ENCODE results near the gene SNX6.
A peak's percentile ranks its signal among the peaks of the same experiment; 100 is the strongest.
"Not testable (repeated sequence)": the region's sequence is repeated elsewhere in the genome, so short reads cannot be mapped to it uniquely, and the experiment has no call there.

Gene SNX6

GRCh38 chr14:34592623-34593022, 37.3 kb downstream of the SNX6 start:
- in situ Hi-C loops (cut with HindIII; ENCODE audit: low pct_ligation_motif_present, low pct_unique_long_range_greater_than_20kb, low sequenced_read_pairs) = no loop called here
- DNase-seq = no peak

DNA sequence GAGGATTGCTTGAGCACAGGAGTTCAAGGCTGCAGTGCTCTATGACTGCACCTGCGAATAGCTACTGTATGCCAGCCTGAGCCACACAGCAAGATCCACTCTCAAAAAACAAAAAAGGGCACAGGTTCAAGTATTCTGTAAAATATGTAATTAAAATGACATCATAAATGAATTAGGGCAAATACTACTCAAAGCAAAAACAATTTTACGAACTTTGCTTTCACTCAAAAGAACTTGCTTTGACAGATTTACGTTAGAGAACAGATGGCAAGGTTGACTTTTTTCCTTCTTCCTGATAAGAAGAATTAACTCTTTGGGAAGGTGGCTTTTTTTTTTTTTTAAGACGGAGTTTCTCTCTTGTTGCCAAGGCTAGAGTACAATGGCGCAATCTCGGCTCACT, 46.4 kb downstream of the SNX6 start:
- no peak for DNase-seq
- in situ Hi-C loops (cut with HindIII; ENCODE audit: low pct_ligation_motif_present, low pct_unique_long_range_greater_than_20kb, low sequenced_read_pairs) = no loop called here

DNA sequence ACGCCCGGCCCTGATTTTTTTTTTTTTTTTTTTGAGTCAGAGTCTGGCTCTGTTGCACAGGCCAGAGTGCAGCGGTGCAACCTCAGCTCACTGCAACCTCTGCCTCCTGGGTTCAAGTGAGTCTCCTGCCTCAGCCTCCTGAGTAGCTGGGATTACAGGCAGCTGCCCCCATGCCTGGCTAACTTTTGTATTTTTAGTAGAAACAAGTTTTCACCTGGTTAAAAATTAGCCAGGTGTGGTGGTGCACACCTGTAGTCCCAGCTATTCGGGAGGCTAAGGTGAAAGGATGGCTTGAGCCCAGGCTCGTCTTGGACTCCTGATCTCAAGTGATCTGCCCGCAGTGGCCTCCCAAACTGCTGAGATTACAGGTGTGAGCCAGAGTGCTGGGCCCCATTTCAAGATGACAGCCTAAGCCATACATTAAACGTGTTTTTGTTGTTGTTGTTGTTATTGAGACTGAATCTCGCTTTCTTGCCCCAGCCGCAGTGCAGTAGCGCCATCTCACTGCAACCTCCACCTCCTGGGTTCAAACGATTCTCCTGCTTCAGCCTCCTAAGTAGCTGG, 47.7 kb downstream of the SNX6 start:
- DNase-seq = no peak
- in situ Hi-C loops (cut with HindIII; ENCODE audit: low pct_ligation_motif_present, low pct_unique_long_range_greater_than_20kb, low sequenced_read_pairs) = no loop called here

DNA sequence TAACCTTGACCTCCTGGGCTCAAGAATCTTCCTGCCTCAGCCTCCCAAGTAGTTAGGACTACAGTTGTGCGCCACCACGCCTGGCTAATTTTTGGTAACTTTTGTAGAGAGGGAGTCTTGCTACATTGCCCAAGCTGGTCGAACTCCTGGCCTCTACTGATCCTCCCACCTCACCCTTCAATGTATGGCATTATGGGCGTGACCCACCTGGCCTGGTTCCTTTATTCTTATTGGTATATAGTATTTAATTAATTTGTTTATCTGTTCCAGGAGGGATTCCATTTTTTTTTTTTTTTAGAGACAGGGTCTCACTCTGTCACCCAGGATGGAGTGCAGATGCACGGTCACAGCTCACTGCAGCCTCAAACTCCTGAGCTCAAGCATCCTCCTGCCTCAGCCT, 49.6 kb downstream of the SNX6 start:
- in situ Hi-C loops (cut with HindIII; ENCODE audit: low pct_ligation_motif_present, low pct_unique_long_range_greater_than_20kb, low sequenced_read_pairs) = no loop called here
- DNase-seq = no peak

DNA sequence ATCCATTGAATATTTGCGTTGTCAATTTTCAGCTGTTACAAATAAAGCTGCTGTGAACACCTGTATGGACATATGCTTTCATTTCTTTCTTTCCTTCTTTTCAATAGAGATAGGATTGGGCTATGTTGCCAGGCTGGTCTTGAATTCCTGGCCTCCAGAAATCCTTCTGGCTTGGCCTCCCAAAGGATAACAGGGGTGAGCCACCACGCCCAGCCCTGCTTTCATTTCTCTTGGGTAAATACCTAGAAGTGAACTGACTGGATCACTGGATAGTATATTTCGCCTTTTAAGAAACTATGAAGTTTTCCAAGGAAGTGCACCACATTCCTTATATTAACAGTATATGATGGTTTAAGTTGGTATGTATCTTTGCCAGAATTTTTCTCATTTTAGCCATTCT, 58.2 kb downstream of the SNX6 start:
- no peak for DNase-seq
- in situ Hi-C loops (cut with HindIII; ENCODE audit: low pct_ligation_motif_present, low pct_unique_long_range_greater_than_20kb, low sequenced_read_pairs) = no loop called here

DNA sequence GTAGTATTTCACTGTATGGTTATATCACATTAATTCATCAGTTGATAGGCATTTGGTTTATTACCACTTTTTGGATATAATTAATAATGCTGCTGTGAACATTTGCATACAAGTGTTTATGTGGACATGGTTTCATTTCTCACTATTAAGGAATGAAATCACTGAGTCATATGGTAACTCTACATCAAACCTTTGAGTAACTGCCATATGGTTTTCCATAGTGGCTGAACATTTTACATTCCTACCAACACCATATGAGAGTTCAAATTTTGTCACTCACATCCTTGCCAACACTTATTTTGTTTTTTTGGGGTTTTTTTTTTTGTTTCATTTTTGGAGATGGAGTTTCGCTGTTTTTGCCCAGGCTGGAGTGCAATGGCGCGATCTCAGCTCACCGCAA, 60.2 kb downstream of the SNX6 start:
- in situ Hi-C loops (cut with HindIII; ENCODE audit: low pct_ligation_motif_present, low pct_unique_long_range_greater_than_20kb, low sequenced_read_pairs) = no loop called here
- no peak for DNase-seq

DNA sequence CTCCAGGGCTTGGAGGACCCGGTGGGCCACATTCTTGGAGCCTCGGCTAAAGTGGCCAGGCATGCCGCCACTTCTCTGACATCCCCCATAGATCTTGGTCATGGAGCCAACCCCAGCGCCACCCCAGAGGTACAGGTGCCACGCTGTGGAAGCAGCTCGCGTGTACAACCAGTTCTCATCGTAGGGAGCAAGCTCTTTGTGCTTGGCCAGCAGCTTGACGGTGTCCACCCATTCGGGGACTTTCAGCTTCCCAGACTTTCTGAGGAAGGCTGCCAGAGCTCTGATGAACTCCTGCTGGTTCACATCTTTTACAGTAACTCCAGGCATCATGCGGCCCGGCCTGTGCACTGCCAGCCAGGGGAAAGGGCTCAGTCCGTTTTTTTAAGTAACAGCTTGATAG, 61.1 kb downstream of the SNX6 start:
- no peak for DNase-seq
- in situ Hi-C loops (cut with HindIII; ENCODE audit: low pct_ligation_motif_present, low pct_unique_long_range_greater_than_20kb, low sequenced_read_pairs) = no loop called here

- in situ Hi-C loops (cut with HindIII; ENCODE audit: low pct_ligation_motif_present, low pct_unique_long_range_greater_than_20kb, low sequenced_read_pairs) = no loop called here
- no peak for DNase-seq
These were observed 67.2 kb downstream of the SNX6 start for GRCh38 chr14:34562776-34563150.

DNA sequence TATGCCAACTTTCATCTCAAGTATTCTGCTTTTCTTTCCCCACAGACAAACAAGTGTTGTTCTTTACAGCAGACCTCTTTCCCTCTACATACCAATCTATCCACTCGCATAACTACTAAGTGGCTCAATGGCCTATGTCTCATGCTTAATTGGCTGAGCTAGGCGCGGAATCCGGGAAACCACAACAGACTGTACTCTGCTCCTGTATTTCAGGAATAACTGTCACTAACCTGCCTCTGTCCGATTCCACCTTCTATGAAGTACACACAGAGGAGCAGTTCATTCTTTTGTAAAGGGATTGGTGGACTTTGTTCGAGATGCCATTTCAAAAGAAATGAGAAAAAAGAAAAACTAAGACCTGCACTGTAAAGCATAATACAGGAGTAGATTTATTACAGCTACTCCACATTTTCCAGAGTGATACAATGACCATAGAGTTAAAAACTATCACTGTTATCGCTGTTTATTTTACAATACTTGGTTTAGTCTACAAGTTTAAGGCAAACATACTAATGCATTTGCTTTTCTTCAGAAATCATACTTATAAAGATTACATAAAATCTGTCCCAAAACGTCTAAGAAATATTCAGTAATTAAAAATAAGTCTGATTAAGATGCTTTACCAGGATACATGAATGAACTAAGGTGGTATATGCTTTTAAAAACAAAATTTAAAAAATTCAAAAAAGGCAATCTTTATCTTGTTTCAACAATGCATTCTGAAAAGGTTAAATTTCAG, 67.7 kb downstream of the SNX6 start:
- in situ Hi-C loops (cut with HindIII; ENCODE audit: low pct_ligation_motif_present, low pct_unique_long_range_greater_than_20kb, low sequenced_read_pairs); DNase-seq: not testable (repeated sequence)

DNA sequence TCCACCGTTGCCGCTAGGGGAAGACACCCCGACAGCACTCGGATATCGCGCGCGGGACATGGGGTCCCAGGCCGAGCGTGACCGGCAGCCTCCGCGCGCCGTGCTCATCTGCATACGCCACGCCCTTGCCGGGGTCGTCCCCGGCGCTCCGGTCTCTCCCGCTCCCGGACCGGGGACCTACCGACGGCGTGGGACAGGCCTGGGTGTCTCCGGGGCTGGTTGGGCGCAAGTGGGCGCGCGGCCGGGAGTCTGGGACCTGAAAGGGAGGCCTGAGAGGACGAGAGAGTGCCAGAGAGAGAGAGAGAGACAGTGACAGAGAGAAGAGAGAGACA, 73.5 kb downstream of the SNX6 start:
- DNase-seq; in situ Hi-C loops (cut with HindIII; ENCODE audit: low pct_ligation_motif_present, low pct_unique_long_range_greater_than_20kb, low sequenced_read_pairs): not testable (repeated sequence)

DNA sequence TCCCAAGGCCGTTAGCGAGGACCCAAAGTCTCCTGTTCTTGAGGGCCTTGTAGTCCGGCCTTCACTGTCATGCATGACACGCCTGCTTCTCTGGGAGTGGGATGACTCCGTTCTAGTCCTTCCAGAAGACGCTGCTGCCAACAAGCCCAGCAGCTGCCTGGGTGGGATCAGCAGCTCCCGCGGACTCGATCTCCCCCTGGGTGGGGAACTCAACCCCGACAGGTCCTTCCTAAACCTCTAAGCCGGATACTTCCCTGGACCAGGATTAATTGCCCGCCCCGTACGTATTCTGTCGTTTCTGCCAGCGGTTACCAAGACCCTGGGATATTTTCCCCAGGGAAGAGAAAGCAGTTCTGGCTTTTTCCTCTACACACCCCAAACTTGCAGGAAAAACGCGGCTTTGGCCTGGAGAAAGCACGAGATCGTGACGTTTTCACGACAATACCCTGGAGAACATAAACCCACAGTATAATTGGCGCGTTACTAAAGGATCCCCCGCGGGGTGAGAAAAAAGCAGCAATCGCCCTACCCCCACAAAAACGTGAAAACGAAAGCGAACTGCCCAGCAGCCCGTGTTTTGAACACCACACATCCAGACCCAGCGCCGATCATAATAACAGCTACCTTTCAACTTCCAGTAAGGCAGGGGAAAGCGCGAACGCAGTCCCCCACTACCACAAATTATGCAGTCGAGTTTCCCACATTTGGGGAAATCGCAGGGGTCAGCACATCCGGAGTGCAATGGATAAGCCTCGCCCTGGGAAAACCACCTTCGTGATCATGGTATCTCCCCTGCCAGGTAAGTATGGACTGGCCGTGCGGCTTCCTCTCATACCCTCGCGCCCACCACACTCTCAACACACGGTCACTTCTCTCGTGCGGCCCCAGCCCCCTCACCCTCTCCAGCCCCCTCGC, 74.1 kb downstream of the SNX6 start:
- DNase-seq; in situ Hi-C loops (cut with HindIII; ENCODE audit: low pct_ligation_motif_present, low pct_unique_long_range_greater_than_20kb, low sequenced_read_pairs): not testable (repeated sequence)

DNA sequence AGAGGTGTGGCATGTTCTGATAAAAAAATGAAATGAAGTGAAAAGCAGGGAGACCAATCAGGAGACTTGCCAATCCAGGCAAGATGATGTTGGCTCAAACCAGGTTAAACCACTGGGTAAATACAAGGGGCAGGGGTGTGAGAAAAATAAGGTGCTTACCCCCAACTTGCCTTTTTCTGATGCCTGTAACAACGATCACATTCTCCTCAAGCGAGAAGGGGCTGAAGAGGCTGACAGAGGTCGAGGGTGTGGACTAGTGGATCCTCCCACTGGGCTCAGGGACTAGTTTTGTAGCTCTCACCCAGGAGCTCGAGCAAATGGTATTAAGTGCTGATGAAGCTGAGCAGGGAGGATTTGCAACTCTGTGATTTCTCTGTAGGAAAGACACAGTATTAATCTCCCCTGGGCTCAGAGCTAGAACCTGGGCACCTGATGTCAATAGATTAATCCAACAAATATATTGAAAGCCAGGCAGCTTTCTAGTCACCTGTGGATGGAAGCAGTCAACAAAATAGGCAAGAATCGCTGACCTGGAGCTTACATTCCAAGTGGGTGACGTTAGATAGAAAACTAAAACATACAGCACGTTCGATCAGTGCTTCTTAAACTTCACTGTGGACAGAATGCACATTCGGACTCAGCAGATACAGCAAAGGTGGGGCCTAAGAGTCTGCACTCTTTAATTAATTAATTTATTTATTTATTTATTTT, 75.3 kb downstream of the SNX6 start:
- in situ Hi-C loops (cut with HindIII; ENCODE audit: low pct_ligation_motif_present, low pct_unique_long_range_greater_than_20kb, low sequenced_read_pairs) = no loop called here
- DNase-seq = peak; percentile 39

DNA sequence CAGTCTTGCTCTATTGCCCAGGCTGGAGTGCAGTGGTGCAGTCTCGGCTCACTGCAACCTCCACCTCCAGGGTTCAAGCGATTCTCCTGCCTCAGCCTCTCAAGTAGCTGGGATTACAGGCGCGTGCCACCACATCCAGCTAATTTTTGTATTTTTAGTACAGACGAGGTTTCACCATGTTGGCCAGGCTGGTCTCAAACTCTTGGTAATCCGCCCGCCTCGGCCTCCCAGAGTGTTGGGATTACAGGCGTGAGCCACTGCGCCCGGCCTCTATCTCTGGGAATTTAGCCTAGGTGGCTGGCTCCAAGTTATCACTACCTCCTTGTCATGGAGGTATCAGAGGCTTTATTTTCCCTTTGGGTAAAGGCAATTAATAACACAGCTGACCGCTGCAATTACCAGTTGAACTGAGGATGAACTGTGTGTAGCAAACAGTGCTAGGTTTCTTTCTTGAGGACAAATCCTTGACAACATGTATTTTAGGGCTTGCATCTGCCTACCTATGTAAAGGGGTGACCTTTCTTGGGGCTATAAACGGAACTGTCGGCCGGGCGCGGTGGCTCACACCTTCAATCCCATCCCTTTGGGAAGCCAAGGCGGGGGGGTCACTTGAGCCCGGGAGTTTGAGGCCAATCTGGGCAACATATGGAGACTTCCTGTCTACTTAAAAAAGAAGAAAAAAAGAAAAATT, 80.5 kb downstream of the SNX6 start:
- DNase-seq; in situ Hi-C loops (cut with HindIII; ENCODE audit: low pct_ligation_motif_present, low pct_unique_long_range_greater_than_20kb, low sequenced_read_pairs): not testable (repeated sequence)

DNA sequence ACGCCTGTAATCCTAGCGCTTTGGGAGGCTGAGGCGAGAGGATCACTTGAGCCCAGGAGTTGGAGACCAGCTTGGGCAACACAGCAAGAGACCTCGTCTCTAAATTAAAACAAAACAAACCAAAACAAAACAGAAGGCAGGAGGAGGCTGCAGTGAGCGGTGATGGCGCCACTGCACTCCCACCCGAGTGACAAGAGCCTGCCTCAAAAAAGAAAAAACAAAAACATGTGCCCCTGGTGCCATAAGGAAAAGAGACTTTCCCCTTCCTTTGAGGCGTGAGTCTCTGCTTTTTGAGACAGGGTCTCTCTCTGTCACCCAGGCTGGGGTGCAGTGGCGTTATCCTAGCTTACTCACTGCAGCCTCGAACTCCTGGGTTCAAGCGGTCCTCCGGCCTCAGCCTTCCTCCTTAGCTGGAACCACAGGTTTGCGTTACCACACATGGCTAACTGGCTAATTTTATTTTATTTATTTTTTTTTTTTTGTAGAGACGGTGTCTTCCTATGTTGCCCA, 81.4 kb downstream of the SNX6 start:
- in situ Hi-C loops (cut with HindIII; ENCODE audit: low pct_ligation_motif_present, low pct_unique_long_range_greater_than_20kb, low sequenced_read_pairs) = no loop called here
- DNase-seq = no peak

- in situ Hi-C loops (cut with HindIII; ENCODE audit: low pct_ligation_motif_present, low pct_unique_long_range_greater_than_20kb, low sequenced_read_pairs); DNase-seq: not testable (repeated sequence)
These were observed 82.8 kb downstream of the SNX6 start for GRCh38 chr14:34547136-34547520.

DNA sequence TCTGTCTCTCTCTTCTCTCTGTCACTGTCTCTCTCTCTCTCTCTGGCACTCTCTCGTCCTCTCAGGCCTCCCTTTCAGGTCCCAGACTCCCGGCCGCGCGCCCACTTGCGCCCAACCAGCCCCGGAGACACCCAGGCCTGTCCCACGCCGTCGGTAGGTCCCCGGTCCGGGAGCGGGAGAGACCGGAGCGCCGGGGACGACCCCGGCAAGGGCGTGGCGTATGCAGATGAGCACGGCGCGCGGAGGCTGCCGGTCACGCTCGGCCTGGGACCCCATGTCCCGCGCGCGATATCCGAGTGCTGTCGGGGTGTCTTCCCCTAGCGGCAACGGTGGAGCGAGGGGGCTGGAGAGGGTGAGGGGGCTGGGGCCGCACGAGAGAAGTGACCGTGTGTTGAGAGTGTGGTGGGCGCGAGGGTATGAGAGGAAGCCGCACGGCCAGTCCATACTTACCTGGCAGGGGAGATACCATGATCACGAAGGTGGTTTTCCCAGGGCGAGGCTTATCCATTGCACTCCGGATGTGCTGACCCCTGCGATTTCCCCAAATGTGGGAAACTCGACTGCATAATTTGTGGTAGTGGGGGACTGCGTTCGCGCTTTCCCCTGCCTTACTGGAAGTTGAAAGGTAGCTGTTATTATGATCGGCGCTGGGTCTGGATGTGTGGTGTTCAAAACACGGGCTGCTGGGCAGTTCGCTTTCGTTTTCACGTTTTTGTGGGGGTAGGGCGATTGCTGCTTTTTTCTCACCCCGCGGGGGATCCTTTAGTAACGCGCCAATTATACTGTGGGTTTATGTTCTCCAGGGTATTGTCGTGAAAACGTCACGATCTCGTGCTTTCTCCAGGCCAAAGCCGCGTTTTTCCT, 83.4 kb downstream of the SNX6 start:
- in situ Hi-C loops (cut with HindIII; ENCODE audit: low pct_ligation_motif_present, low pct_unique_long_range_greater_than_20kb, low sequenced_read_pairs); DNase-seq: not testable (repeated sequence)
